ENCODE data around the gene CREB3L2. TPM values are rescaled to one million over a fixed set of nuclear protein-coding genes. Genes with fewer than 3 reads are reported as not detected.

CREB3L2 gene
- total RNA-seq, 1 experiment from 2014 or later: 60.6 TPM

- Mint-ChIP-seq H3K36me3 (peaks cover 46% of the 10 kb centered on the region), H3K4me1 (peaks cover 14% of the 10 kb centered on the region), H3K27me3 (ENCODE audit: low read depth) (no peaks in the 10 kb centered on the region), H3K9me3 (peaks cover 12% of the 10 kb centered on the region), H3K27ac (no peak overlapping the region), H3K4me3 (no peak overlapping the region)
- no peak for ATAC-seq
- TF ChIP-seq RELA (CRISPR knock-in tag; IDR thresholded peaks at IDR 0.05; ENCODE audit: borderline replicate concordance) (no peak), NFATC4 (CRISPR knock-in tag; IDR thresholded peaks at IDR 0.05) (no peak), NFE2L1 (CRISPR knock-in tag; IDR thresholded peaks at IDR 0.05) (no peak), ATF3 (CRISPR knock-in tag; conservative IDR thresholded peaks at IDR 0.05) (no peak), ZNF232 (CRISPR knock-in tag; IDR thresholded peaks at IDR 0.05) (no peak), ELF4 (CRISPR knock-in tag; IDR thresholded peaks at IDR 0.05; ENCODE audit: low read depth) (no peak), TCF7 (CRISPR knock-in tag; IDR thresholded peaks at IDR 0.05; ENCODE audit: low read depth) (no peak), ZNF425 (CRISPR knock-in tag; conservative IDR thresholded peaks at IDR 0.05) (no peak)
- TF ChIP-seq, protein P1, sequence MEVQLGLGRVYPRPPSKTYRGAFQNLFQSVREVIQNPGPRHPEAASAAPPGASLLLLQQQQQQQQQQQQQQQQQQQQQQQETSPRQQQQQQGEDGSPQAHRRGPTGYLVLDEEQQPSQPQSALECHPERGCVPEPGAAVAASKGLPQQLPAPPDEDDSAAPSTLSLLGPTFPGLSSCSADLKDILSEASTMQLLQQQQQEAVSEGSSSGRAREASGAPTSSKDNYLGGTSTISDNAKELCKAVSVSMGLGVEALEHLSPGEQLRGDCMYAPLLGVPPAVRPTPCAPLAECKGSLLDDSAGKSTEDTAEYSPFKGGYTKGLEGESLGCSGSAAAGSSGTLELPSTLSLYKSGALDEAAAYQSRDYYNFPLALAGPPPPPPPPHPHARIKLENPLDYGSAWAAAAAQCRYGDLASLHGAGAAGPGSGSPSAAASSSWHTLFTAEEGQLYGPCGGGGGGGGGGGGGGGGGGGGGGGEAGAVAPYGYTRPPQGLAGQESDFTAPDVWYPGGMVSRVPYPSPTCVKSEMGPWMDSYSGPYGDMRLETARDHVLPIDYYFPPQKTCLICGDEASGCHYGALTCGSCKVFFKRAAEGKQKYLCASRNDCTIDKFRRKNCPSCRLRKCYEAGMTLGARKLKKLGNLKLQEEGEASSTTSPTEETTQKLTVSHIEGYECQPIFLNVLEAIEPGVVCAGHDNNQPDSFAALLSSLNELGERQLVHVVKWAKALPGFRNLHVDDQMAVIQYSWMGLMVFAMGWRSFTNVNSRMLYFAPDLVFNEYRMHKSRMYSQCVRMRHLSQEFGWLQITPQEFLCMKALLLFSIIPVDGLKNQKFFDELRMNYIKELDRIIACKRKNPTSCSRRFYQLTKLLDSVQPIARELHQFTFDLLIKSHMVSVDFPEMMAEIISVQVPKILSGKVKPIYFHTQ (CRISPR knock-in tag; IDR thresholded peaks at IDR 0.05): no peak
- TF ChIP-seq, protein P2, sequence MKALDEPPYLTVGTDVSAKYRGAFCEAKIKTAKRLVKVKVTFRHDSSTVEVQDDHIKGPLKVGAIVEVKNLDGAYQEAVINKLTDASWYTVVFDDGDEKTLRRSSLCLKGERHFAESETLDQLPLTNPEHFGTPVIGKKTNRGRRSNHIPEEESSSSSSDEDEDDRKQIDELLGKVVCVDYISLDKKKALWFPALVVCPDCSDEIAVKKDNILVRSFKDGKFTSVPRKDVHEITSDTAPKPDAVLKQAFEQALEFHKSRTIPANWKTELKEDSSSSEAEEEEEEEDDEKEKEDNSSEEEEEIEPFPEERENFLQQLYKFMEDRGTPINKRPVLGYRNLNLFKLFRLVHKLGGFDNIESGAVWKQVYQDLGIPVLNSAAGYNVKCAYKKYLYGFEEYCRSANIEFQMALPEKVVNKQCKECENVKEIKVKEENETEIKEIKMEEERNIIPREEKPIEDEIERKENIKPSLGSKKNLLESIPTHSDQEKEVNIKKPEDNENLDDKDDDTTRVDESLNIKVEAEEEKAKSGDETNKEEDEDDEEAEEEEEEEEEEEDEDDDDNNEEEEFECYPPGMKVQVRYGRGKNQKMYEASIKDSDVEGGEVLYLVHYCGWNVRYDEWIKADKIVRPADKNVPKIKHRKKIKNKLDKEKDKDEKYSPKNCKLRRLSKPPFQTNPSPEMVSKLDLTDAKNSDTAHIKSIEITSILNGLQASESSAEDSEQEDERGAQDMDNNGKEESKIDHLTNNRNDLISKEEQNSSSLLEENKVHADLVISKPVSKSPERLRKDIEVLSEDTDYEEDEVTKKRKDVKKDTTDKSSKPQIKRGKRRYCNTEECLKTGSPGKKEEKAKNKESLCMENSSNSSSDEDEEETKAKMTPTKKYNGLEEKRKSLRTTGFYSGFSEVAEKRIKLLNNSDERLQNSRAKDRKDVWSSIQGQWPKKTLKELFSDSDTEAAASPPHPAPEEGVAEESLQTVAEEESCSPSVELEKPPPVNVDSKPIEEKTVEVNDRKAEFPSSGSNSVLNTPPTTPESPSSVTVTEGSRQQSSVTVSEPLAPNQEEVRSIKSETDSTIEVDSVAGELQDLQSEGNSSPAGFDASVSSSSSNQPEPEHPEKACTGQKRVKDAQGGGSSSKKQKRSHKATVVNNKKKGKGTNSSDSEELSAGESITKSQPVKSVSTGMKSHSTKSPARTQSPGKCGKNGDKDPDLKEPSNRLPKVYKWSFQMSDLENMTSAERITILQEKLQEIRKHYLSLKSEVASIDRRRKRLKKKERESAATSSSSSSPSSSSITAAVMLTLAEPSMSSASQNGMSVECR (CRISPR knock-in tag; IDR thresholded peaks at IDR 0.05; ENCODE audit: borderline replicate concordance): no peak
- TF ChIP-seq, protein P3, sequence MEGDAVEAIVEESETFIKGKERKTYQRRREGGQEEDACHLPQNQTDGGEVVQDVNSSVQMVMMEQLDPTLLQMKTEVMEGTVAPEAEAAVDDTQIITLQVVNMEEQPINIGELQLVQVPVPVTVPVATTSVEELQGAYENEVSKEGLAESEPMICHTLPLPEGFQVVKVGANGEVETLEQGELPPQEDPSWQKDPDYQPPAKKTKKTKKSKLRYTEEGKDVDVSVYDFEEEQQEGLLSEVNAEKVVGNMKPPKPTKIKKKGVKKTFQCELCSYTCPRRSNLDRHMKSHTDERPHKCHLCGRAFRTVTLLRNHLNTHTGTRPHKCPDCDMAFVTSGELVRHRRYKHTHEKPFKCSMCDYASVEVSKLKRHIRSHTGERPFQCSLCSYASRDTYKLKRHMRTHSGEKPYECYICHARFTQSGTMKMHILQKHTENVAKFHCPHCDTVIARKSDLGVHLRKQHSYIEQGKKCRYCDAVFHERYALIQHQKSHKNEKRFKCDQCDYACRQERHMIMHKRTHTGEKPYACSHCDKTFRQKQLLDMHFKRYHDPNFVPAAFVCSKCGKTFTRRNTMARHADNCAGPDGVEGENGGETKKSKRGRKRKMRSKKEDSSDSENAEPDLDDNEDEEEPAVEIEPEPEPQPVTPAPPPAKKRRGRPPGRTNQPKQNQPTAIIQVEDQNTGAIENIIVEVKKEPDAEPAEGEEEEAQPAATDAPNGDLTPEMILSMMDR (IDR thresholded peaks at IDR 0.05): no peak
- ChIA-PET POLR2A (no interaction called here), CTCF (interaction anchor here (0.9 kb wide), 1 partner anchor 906 kb away, joined by 3 read pairs; no protein-coding TSS in a partner anchor)
- DNase-seq (ENCODE audit: low spot score): no peak
These were observed 110.8 kb downstream of the CREB3L2 start for GRCh38 chr7:137891016-137891655.

DNA sequence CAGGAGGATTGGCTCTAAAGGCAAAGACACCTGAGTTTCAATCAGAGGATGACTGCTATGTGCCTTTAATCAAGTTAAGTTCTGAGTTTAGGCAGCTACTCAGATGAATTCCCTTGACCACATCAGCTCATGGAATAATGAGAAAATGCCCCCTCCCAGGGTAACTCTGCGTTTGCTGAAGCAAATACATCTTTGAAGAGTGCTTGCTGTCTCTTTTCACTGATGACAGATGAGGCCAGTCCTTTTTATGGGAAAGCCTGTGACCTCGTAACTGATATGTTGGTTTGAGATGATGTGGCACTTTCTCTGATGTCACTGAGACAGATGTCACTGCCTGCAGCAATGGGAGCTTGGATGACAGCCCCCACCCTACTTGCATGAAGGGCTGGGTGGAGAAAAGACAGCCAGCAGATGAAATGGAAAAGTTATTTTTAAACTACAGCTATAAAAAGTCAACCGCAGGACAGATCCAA lies 111.4 kb downstream of the CREB3L2 start:
- no peak overlapping the region for H3K27ac Mint-ChIP-seq
- DNase-seq (ENCODE audit: low spot score) (no peak), ATAC-seq (no peak)
- no peaks in the 10 kb centered on the region for H3K27me3 Mint-ChIP-seq (ENCODE audit: low read depth)
- POLR2A ChIA-PET: interaction anchor here (0.8 kb wide), 1 partner anchor 9 kb away, joined by 3 read pairs; no protein-coding TSS in a partner anchor
- H3K4me3 Mint-ChIP-seq: no peak overlapping the region
- peaks cover 12% of the 10 kb centered on the region for H3K9me3 Mint-ChIP-seq
- peaks cover 19% of the 10 kb centered on the region for H3K4me1 Mint-ChIP-seq
- peaks cover 44% of the 10 kb centered on the region for H3K36me3 Mint-ChIP-seq
- CTCF ChIA-PET: interaction anchor here (0.9 kb wide), 1 partner anchor 907 kb away, joined by 3 read pairs; no protein-coding TSS in a partner anchor
- TF ChIP-seq FOXJ3 (CRISPR knock-in tag; IDR thresholded peaks at IDR 0.05; ENCODE audit: borderline replicate concordance) (no peak), JUN (CRISPR knock-in tag; IDR thresholded peaks at IDR 0.05) (no peak), NFE2L1 (CRISPR knock-in tag; IDR thresholded peaks at IDR 0.05) (no peak), SOX15 (CRISPR knock-in tag; IDR thresholded peaks at IDR 0.05) (no peak)
- TF ChIP-seq, protein P4, sequence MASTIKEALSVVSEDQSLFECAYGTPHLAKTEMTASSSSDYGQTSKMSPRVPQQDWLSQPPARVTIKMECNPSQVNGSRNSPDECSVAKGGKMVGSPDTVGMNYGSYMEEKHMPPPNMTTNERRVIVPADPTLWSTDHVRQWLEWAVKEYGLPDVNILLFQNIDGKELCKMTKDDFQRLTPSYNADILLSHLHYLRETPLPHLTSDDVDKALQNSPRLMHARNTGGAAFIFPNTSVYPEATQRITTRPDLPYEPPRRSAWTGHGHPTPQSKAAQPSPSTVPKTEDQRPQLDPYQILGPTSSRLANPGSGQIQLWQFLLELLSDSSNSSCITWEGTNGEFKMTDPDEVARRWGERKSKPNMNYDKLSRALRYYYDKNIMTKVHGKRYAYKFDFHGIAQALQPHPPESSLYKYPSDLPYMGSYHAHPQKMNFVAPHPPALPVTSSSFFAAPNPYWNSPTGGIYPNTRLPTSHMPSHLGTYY (CRISPR knock-in tag; IDR thresholded peaks at IDR 0.05): no peak
- TF ChIP-seq, protein P1 (CRISPR knock-in tag; IDR thresholded peaks at IDR 0.05): no peak
